Activated CD8-positive, alpha-beta memory T cell treated with anti-CD3 and anti-CD28 coated beads, Interleukin-2, amount 50 U/mL, for 24 hours (primary cell): Measurements from ENCODE around the gene DRAM1.
"Not testable (repeated sequence)": the region's sequence is repeated elsewhere in the genome, so short reads cannot be mapped to it uniquely, and the experiment has no call there.

Experiments used
- DNase-seq: peaks from one replicate; pipeline ENCODE4 v3.0.0-alpha.2; 2020; ENCODE audit errors: extremely low read depth

DRAM1 gene

GRCh38 chr12:101876861-101877805 lies at the start of gene DRAM1:
Gene DRAM1, plus strand, starts transcription at chr12:101877580. Its CDS starts 210 bp downstream, at chr12:101877790.
- peak; percentile 39 for DNase-seq

- no peak for DNase-seq
Observed at GRCh38 chr12:101828463-101829196, 48.8 kb upstream of the DRAM1 start.

- DNase-seq: no peak
Observed at GRCh38 chr12:101829639-101830366, 47.6 kb upstream of the DRAM1 start.

- peak; percentile 86 for DNase-seq
Observed at GRCh38 chr12:101830367-101831325, 46.7 kb upstream of the DRAM1 start, which contains the start of gene GNPTAB. Gene GNPTAB, minus strand, starts transcription at chr12:101830959. Its CDS starts 284 bp downstream, at chr12:101830675.

- DNase-seq: no peak
Observed at GRCh38 chr12:101832030-101832429, 45.4 kb upstream of the DRAM1 start.

- no peak for DNase-seq
Observed at GRCh38 chr12:101838628-101839323, 38.6 kb upstream of the DRAM1 start.

GRCh38 chr12:101839324-101840283 lies 37.8 kb upstream of the DRAM1 start:
- peak; percentile 43 for DNase-seq

GRCh38 chr12:101841069-101841468 lies 36.3 kb upstream of the DRAM1 start:
- DNase-seq: no peak

- no peak for DNase-seq
Observed at GRCh38 chr12:101845137-101845711, 32.2 kb upstream of the DRAM1 start.

- no peak for DNase-seq
Observed at GRCh38 chr12:101847325-101847724, 30.1 kb upstream of the DRAM1 start.

GRCh38 chr12:101850199-101850598 lies 27.2 kb upstream of the DRAM1 start:
- DNase-seq: no peak

- no peak for DNase-seq
Observed at GRCh38 chr12:101852998-101853397, 24.4 kb upstream of the DRAM1 start.

- no peak for DNase-seq
Observed at GRCh38 chr12:101854747-101855146, 22.6 kb upstream of the DRAM1 start.

GRCh38 chr12:101855364-101855884 lies 22.0 kb upstream of the DRAM1 start:
- no peak for DNase-seq

GRCh38 chr12:101855976-101856375 lies 21.4 kb upstream of the DRAM1 start:
- no peak for DNase-seq

GRCh38 chr12:101856614-101857013 lies 20.8 kb upstream of the DRAM1 start:
- DNase-seq: not testable (repeated sequence)

- DNase-seq: no peak
Observed at GRCh38 chr12:101857043-101857558, 20.3 kb upstream of the DRAM1 start.

GRCh38 chr12:101858361-101858760 lies 19.0 kb upstream of the DRAM1 start:
- DNase-seq: no peak
